WTC11 (cell line): ENCODE results near the gene ASB1. TPM values are rescaled to one million over a fixed set of nuclear protein-coding genes. Genes with fewer than 3 reads are reported as not detected.

Source experiments
- ATAC-seq: fragments of 200-7000 bp; cut with Tn5 transposase; 2 replicates; pipeline ENCODE4 v1.10.0; 2021; ENCODE audit warnings: mild to moderate bottlenecking, moderate library complexity
- CTCF ChIA-PET: fragments of 300-600 bp; sonication (Branson Sonifier 250); formaldehyde crosslinking; loops from one replicate; lab custom pipeline; 2021; ENCODE audit warnings: antibody characterized with exemption; lab: Charles Lee
- POLR2A ChIA-PET: fragments of 350-600 bp; sonication (Branson Sonifier 250); formaldehyde crosslinking; loops from one replicate; lab custom pipeline; 2021; ENCODE audit warnings: antibody characterized with exemption; lab: Charles Lee
- DNase-seq: peaks from one replicate; pipeline ENCODE4 v3.0.0; 2021; ENCODE audit warnings: low spot score
- H3K27ac Mint-ChIP-seq: 2 replicates; pipeline ENCODE4 v1.8.0; 2021; ENCODE audit warnings: mixed read lengths
- H3K27me3 Mint-ChIP-seq: 2 replicates; pipeline ENCODE4 v1.8.0; 2021; ENCODE audit warnings: low read depth, mild to moderate bottlenecking, moderate library complexity, mixed read lengths
- H3K36me3 Mint-ChIP-seq: 2 replicates; pipeline ENCODE4 v1.8.0; 2021; ENCODE audit warnings: mixed read lengths
- H3K4me1 Mint-ChIP-seq: 2 replicates; pipeline ENCODE4 v1.8.0; 2022; ENCODE audit warnings: mixed read lengths
- H3K4me3 Mint-ChIP-seq: 2 replicates; pipeline ENCODE4 v1.8.0; 2021; ENCODE audit warnings: mild to moderate bottlenecking, moderate library complexity, mixed read lengths
- H3K9me3 Mint-ChIP-seq: 2 replicates; pipeline ENCODE4 v1.8.0; 2021; ENCODE audit warnings: mixed read lengths
- AFF4 ChIP-seq: sonication (generic); formaldehyde crosslinking; IDR thresholded peaks from 2 replicates; pipeline ENCODE4 v1.8.1; 2023; ENCODE audit warnings: mild to moderate bottlenecking, missing genetic modification reagents, borderline replicate concordance
- ARID4B ChIP-seq: sonication (generic); formaldehyde crosslinking; IDR thresholded peaks from 2 replicates; pipeline ENCODE4 v1.8.0; 2023; ENCODE audit warnings: missing genetic modification reagents, mild to moderate bottlenecking, borderline replicate concordance
- E2F5 ChIP-seq: sonication (generic); formaldehyde crosslinking; IDR thresholded peaks from 2 replicates; pipeline ENCODE4 v1.8.1; 2022; ENCODE audit warnings: mild to moderate bottlenecking, moderate library complexity, missing genetic modification reagents
- EMX1 ChIP-seq: fragments of 250-450 bp; sonication (Bioruptor Pico); IDR thresholded peaks from 2 replicates; pipeline ENCODE4 v1.8.0; 2021; ENCODE audit warnings: mild to moderate bottlenecking
- ETV6 ChIP-seq: sonication (generic); formaldehyde crosslinking; IDR thresholded peaks from 2 replicates; pipeline ENCODE4 v1.8.1; 2022; ENCODE audit warnings: mild to moderate bottlenecking, missing genetic modification reagents
- MAX ChIP-seq: sonication (generic); formaldehyde crosslinking; IDR thresholded peaks from 2 replicates; pipeline ENCODE4 v1.8.0; 2022; ENCODE audit warnings: mild to moderate bottlenecking, missing genetic modification reagents
- NR3C1 ChIP-seq: sonication (generic); formaldehyde crosslinking; conservative IDR thresholded peaks from 2 replicates; pipeline ENCODE4 v1.8.1; 2023; ENCODE audit warnings: low read depth, mild to moderate bottlenecking, missing genetic modification reagents
- RELA ChIP-seq: sonication (generic); formaldehyde crosslinking; IDR thresholded peaks from 2 replicates; pipeline ENCODE4 v1.8.1; 2022; ENCODE audit warnings: missing genetic modification reagents, mild to moderate bottlenecking, borderline replicate concordance
- TEAD4 ChIP-seq: sonication (generic); formaldehyde crosslinking; IDR thresholded peaks from 2 replicates; pipeline ENCODE4 v1.8.0; 2022; ENCODE audit warnings: mild to moderate bottlenecking, missing genetic modification reagents
- USF1 ChIP-seq: sonication (generic); formaldehyde crosslinking; IDR thresholded peaks from 2 replicates; pipeline ENCODE4 v1.8.0; 2022; ENCODE audit warnings: mild to moderate bottlenecking, missing genetic modification reagents
- ZBTB43 ChIP-seq: sonication (generic); formaldehyde crosslinking; IDR thresholded peaks from 2 replicates; pipeline ENCODE4 v1.8.1; 2023; ENCODE audit warnings: mild to moderate bottlenecking, missing genetic modification reagents
- ZNF263 ChIP-seq: sonication (generic); formaldehyde crosslinking; IDR thresholded peaks from 2 replicates; pipeline ENCODE4 v1.8.1; 2022; ENCODE audit warnings: low read depth, mild to moderate bottlenecking, moderate library complexity, missing genetic modification reagents
- ZNF281 ChIP-seq: sonication (generic); formaldehyde crosslinking; IDR thresholded peaks from 2 replicates; pipeline ENCODE4 v1.8.0; 2023; ENCODE audit warnings: mild to moderate bottlenecking, missing genetic modification reagents
- ZNF396 ChIP-seq: fragments of 250-450 bp; sonication (Bioruptor Pico); IDR thresholded peaks from 2 replicates; pipeline ENCODE4 v1.8.0; 2021; ENCODE audit warnings: mild to moderate bottlenecking, moderate library complexity, borderline replicate concordance
- ZNF416 ChIP-seq: fragments of 250-450 bp; sonication (Bioruptor Pico); IDR thresholded peaks from 2 replicates; pipeline ENCODE4 v1.9.0; 2021; ENCODE audit warnings: mild to moderate bottlenecking, inconsistent platforms
- ZNF423 ChIP-seq: fragments of 250-450 bp; sonication (Bioruptor Pico); IDR thresholded peaks from 2 replicates; pipeline ENCODE4 v2.1.2; 2022; ENCODE audit warnings: mild to moderate bottlenecking, moderate library complexity
- total RNA-seq: library from RNA; stranded (reverse); gene quantifications from 3 replicates; pipeline ENCODE4 v1.2.3, GENCODE V29; 2021

Gene ASB1
- total RNA-seq, 1 experiment from 2014 or later = 43.9 TPM

- TF ChIP-seq ARID4B (CRISPR knock-in tag) = no peak
- TF ChIP-seq ZNF281 = no peak
- no peak for TF ChIP-seq ZNF263 (CRISPR knock-in tag)
- no peak for TF ChIP-seq EMX1 (CRISPR knock-in tag)
- CTCF ChIA-PET = interaction anchor here (0.6 kb wide), 1 partner anchor 12 kb away, joined by 3 read pairs; no protein-coding TSS in a partner anchor
- no peak overlapping the region for H3K4me3 Mint-ChIP-seq
Observed at GRCh38 chr2:238496756-238497609, 70.3 kb downstream of the ASB1 start.

GRCh38 chr2:238497610-238498005 is 70.9 kb downstream of the ASB1 start:
- DNase-seq = no peak
- POLR2A ChIA-PET = no interaction called here
- Mint-ChIP-seq H3K4me3 (no peak overlapping the region), H3K27me3 (no peaks in the 10 kb centered on the region), H3K27ac (no peak overlapping the region), H3K9me3 (peaks cover 5% of the 10 kb centered on the region; the same call in 1 of the 2 replicates), H3K4me1 (no peaks in the 10 kb centered on the region), H3K36me3 (no peaks in the 10 kb centered on the region)
- ATAC-seq = no peak
- no peak for TF ChIP-seq AFF4 (CRISPR knock-in tag)
- no peak for TF ChIP-seq RELA (CRISPR knock-in tag)
- TF ChIP-seq ZNF423 = no peak
- no peak for TF ChIP-seq ETV6 (CRISPR knock-in tag)
- no peak for TF ChIP-seq E2F5 (CRISPR knock-in tag)
- TF ChIP-seq ZBTB43 (CRISPR knock-in tag) = no peak
- TF ChIP-seq TEAD4 = no peak
- TF ChIP-seq MAX = no peak
- TF ChIP-seq ZNF396 (CRISPR knock-in tag) = no peak
- TF ChIP-seq NR3C1 (CRISPR knock-in tag) = no peak
- no peak for TF ChIP-seq USF1
- TF ChIP-seq ZNF416 (CRISPR knock-in tag) = no peak
- CTCF ChIA-PET = interaction anchor here (0.6 kb wide), 1 partner anchor 12 kb away, joined by 3 read pairs; no protein-coding TSS in a partner anchor

More at GRCh38 chr2:238496756-238497609, 70.3 kb downstream of the ASB1 start:
- Mint-ChIP-seq H3K9me3 (peaks cover 1% of the 10 kb centered on the region; the same call in 1 of the 2 replicates), H3K27me3 (no peaks in the 10 kb centered on the region), H3K36me3 (no peaks in the 10 kb centered on the region), H3K27ac (no peak overlapping the region), H3K4me1 (no peaks in the 10 kb centered on the region)
- POLR2A ChIA-PET = no interaction called here
- DNase-seq (no peak), ATAC-seq (no peak)
